Keratinocyte (primary cell): ENCODE data around the gene FAM120AOS. TPM values are rescaled to one million over a fixed set of nuclear protein-coding genes. Genes with fewer than 3 reads are reported as not detected.

Experiments
- DNase-seq: peaks from one replicate; pipeline ENCODE4 v3.0.0-alpha.2; 2011; ENCODE audit warnings: low read depth, missing footprints, low spot score
- FAIRE-seq: peaks from 2 replicates; lab custom pipeline; 2011; peaks lifted over from hg19 to GRCh38; lab: Jason Lieb, UNC
- H2AFZ ChIP-seq: 2 replicates; pipeline ENCODE4 v1.6.0; 2012; ENCODE audit warnings: low read length, control low read depth, inconsistent platforms; ENCODE audit not compliant: control insufficient read depth
- H3K27ac ChIP-seq: 2 replicates; pipeline ENCODE4 v1.5.1; 2011; ENCODE audit warnings: low read length; ENCODE audit not compliant: control insufficient read depth, insufficient read depth
- H3K27me3 ChIP-seq: 3 replicates; pipeline ENCODE4 v1.6.0; 2011; ENCODE audit warnings: low read length; ENCODE audit not compliant: control insufficient read depth, insufficient read depth; ENCODE audit errors: extremely low read depth
- H3K36me3 ChIP-seq, 2 experiments: 2 replicates in 1 of 2; 3 replicates in 1 of 2; pipeline ENCODE4 v1.5.1; 2011; ENCODE audit warnings: low read length in 2 of 2, mild to moderate bottlenecking in 1 of 2; ENCODE audit not compliant: control insufficient read depth in 2 of 2, insufficient read depth in 2 of 2; ENCODE audit errors: extremely low read depth in 1 of 2
- H3K4me1 ChIP-seq: 3 replicates; pipeline ENCODE4 v1.5.1; 2011; ENCODE audit warnings: low read length; ENCODE audit not compliant: control insufficient read depth, insufficient read depth; ENCODE audit errors: extremely low read depth
- H3K4me2 ChIP-seq: 3 replicates; pipeline ENCODE4 v1.6.0; 2011; ENCODE audit warnings: low read depth, low read length; ENCODE audit not compliant: control insufficient read depth, insufficient read depth; ENCODE audit errors: extremely low read depth
- H3K4me3 ChIP-seq, 3 experiments: fragments of 200-600 bp in 1 of 3; sonication (generic) in 1 of 3; 2 replicates in 2 of 3; 3 replicates in 1 of 3; pipeline ENCODE4 v1.5.1; 2011 to 2016; ENCODE audit warnings: low read length in 3 of 3, mild to moderate bottlenecking in 3 of 3, control low read depth in 2 of 3, inconsistent platforms in 1 of 3, low read depth in 1 of 3, mixed read lengths in 1 of 3, mixed run types in 1 of 3, moderate library complexity in 1 of 3; ENCODE audit not compliant: control insufficient read depth in 2 of 3, insufficient read depth in 2 of 3; ENCODE audit errors: extremely low read depth in 1 of 3
- H3K79me2 ChIP-seq: 2 replicates; pipeline ENCODE4 v1.6.0; 2012; ENCODE audit warnings: low read length; ENCODE audit not compliant: control insufficient read depth, insufficient read depth
- H3K9ac ChIP-seq: 3 replicates; pipeline ENCODE4 v1.6.0; 2011; ENCODE audit warnings: low read length; ENCODE audit not compliant: control insufficient read depth, insufficient read depth; ENCODE audit errors: extremely low read depth
- H3K9me1 ChIP-seq: 3 replicates; pipeline ENCODE4 v1.6.0; 2011; ENCODE audit warnings: low read length; ENCODE audit not compliant: control insufficient read depth, insufficient read depth; ENCODE audit errors: extremely low read depth
- H3K9me3 ChIP-seq: 2 replicates; pipeline ENCODE4 v1.5.1; 2012; ENCODE audit warnings: low read depth, low read length; ENCODE audit not compliant: control insufficient read depth
- H4K20me1 ChIP-seq: 3 replicates; pipeline ENCODE4 v1.6.0; 2011; ENCODE audit warnings: low read length; ENCODE audit not compliant: control insufficient read depth, insufficient read depth; ENCODE audit errors: extremely low read depth
- CTCF ChIP-seq, 3 experiments: IDR thresholded peaks in 1 of 3; conservative IDR thresholded peaks in 1 of 3; optimal IDR thresholded peaks in 1 of 3; 2 replicates in 2 of 3; 3 replicates in 1 of 3; pipeline versions ENCODE3 to v1.5.1; 2011; ENCODE audit warnings: low read length in 3 of 3, mild to moderate bottlenecking in 3 of 3, moderate library complexity in 2 of 3, control low read depth in 1 of 3, inconsistent platforms in 1 of 3; ENCODE audit not compliant: insufficient read depth in 2 of 3; ENCODE audit errors: extremely low read depth in 1 of 3
- EZH2 ChIP-seq: IDR thresholded peaks from one replicate; pipeline ENCODE4 v1.6.1; 2012; ENCODE audit warnings: inconsistent platforms, mild to moderate bottlenecking, low read length, moderate library complexity
- dilution Hi-C: fragments of 300-500 bp; cut with MboI; formaldehyde crosslinking; loops from one replicate; pipeline ENCODE4 v1.7.0; 2020; ENCODE audit warnings: low sequenced_read_pairs; ENCODE audit not compliant: extremely low pct_ligation_motif_present
- polyA plus RNA-seq, 5 experiments: library from polyadenylated mRNA; depleted of rRNA in 3 of 5; stranded (reverse) in 3 of 5; stranded (forward) in 1 of 5; unstranded in 1 of 5; fragments of >200 nt; gene quantifications; 1 replicate in 1 of 5; 2 replicates in 3 of 5; 3 replicates in 1 of 5; pipeline versions ENCODE4 v1.2.1 to v1.2.3, GENCODE V29; 2011 to 2012; ENCODE audit warnings: missing spikeins in 2 of 5, low read depth in 1 of 5, low replicate concordance in 1 of 5

Gene FAM120AOS
- polyA plus RNA-seq, 1 donor (not counting 4 experiments of a cell fraction or from before 2014, with no cell fraction given), result 18.6 TPM

DNA sequence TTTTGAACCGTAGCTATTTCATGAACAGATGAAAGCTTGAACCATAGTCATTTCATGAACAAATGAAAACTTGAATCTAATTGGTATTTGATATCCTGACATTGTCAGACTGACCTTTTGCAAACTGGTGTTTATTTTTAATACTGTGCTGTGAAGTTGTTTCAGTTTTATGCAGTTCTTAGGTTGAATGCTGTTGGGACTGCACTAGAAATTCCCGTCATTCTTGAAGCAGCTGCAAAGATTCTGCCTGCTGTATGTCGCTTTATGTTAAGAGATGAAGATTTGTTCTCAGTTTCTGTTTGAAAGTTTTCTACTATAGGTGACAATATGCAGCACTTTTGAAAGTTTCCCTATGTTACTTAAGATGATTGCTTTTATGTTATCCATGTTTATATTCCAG lies 22.5 kb upstream of the FAM120AOS start:
- FAIRE-seq (no peak), DNase-seq (no peak)
- no peak overlapping the region for H3K9ac ChIP-seq
- no peak for TF ChIP-seq CTCF (optimal IDR thresholded peaks at IDR 0.05 in 1 of 3, IDR thresholded peaks at IDR 0.05 in 1 of 3, conservative IDR thresholded peaks at IDR 0.05 in 1 of 3; ENCODE audit: extremely low read depth in 1 of 3, insufficient read depth in 2 of 3, low read length in 3 of 3)
- TF ChIP-seq EZH2, result no peak
- H3K27ac ChIP-seq, result no peak overlapping the region
- H3K79me2 ChIP-seq, result peaks cover 76% of the 10 kb centered on the region
- peaks cover 6% of the 10 kb centered on the region for H4K20me1 ChIP-seq
- no peak overlapping the region for H3K4me2 ChIP-seq
- H3K9me3 ChIP-seq, result no peaks in the 10 kb centered on the region
- no peaks in the 10 kb centered on the region for H3K9me1 ChIP-seq
- H2AFZ ChIP-seq, result no peak overlapping the region
- H3K27me3 ChIP-seq, result no peaks in the 10 kb centered on the region
- H3K36me3 ChIP-seq, result peaks cover 4 to 6% of the 10 kb centered on the region in 2 experiments
- H3K4me3 ChIP-seq, result no peak overlapping the region
- dilution Hi-C loops, result no loop called here
- H3K4me1 ChIP-seq, result peaks cover 5% of the 10 kb centered on the region

DNA sequence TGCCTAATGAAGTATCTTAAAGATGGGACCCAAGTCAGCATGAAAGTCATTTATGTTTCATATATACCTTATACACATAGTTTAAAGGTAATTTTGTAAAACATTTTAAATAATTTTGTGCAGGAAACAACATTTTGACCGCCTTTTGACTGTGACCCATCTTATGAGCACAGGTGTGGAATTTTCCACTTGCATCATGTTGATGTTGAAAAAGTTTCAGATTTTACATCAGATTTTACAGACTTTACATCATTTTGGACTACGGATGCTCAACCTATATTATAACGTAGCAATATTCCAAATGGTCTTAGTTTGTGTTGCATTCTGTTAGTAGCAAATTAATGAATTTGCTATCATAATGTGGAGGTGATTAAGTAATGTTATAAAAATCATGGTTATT lies 21.7 kb upstream of the FAM120AOS start:
- H3K36me3 ChIP-seq, result peaks cover 4 to 5% of the 10 kb centered on the region in 2 experiments

More for the DNA sequence above, 21.7 kb upstream of the FAM120AOS start:
- dilution Hi-C loops, result no loop called here
- Histone ChIP-seq H3K9ac (no peak overlapping the region), H3K4me2 (no peak overlapping the region), H2AFZ (no peak overlapping the region), H3K9me3 (no peaks in the 10 kb centered on the region), H3K4me1 (peaks cover 6% of the 10 kb centered on the region), H3K9me1 (no peaks in the 10 kb centered on the region), H3K79me2 (peaks cover 77% of the 10 kb centered on the region), H3K4me3 (no peak overlapping the region), H3K27me3 (no peaks in the 10 kb centered on the region), H4K20me1 (peaks cover 5% of the 10 kb centered on the region), H3K27ac (no peak overlapping the region)
- no peak for TF ChIP-seq EZH2
- TF ChIP-seq CTCF (optimal IDR thresholded peaks at IDR 0.05 in 1 of 3, IDR thresholded peaks at IDR 0.05 in 1 of 3, conservative IDR thresholded peaks at IDR 0.05 in 1 of 3; ENCODE audit: extremely low read depth in 1 of 3, insufficient read depth in 2 of 3, low read length in 3 of 3), result no peak
- FAIRE-seq (no peak), DNase-seq (no peak)
